HG03060 (cell line): ENCODE measurements around the gene TRIL.

ENCODE experiments used
- ATAC-seq: cut with Tn5 transposase; IDR thresholded peaks from one replicate; pipeline ENCODE4 v1.9.1; 2021; ENCODE audit warnings: low read depth, moderate number of reproducible peaks; ENCODE audit not compliant: unreplicated experiment

The TRIL gene

GRCh38 chr7:28984631-28985030 lies 26.5 kb upstream of the TRIL start:
- no peak for ATAC-seq

- no peak for ATAC-seq
Observed at GRCh38 chr7:28984217-28984616, 26.1 kb upstream of the TRIL start.

DNA sequence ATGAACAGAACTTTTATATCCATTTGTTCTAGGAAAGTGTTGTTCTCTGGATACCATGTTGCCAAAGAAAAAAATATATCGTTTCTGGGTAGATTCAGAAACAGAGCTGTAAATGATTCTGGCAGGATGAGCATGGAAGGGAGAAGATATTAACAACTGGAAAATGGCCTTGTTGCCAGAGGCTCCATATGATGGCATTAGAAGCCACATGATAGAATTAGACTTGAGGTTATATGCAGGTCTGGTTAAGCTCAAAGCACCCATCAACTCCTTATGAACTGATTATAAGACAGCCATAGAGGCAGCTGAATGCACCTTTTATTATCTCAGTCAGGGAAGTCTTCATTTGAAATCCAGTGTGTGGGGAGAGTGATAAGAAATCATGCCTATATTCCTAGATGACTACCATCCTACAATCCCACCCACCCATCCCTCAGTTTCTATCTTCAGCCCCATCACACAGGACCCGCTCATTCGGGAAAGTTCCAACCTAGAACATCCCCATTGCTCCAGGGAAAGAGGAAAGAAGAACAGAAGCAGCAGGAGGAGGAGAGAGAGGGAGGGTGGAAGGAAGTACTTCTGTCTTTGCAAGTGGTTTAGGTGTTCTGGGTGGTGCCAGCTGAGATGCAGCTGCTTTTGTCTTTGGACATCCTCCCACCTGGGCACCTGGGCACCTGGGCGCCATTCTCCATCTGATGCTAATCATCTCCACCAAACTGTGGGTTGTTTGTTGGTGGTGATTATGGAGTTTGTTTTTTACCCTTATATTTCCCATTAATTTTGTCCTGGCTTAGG lies 25.5 kb upstream of the TRIL start:
- ATAC-seq: no peak

GRCh38 chr7:28981161-28981465 lies 23.0 kb upstream of the TRIL start:
- no peak for ATAC-seq

DNA sequence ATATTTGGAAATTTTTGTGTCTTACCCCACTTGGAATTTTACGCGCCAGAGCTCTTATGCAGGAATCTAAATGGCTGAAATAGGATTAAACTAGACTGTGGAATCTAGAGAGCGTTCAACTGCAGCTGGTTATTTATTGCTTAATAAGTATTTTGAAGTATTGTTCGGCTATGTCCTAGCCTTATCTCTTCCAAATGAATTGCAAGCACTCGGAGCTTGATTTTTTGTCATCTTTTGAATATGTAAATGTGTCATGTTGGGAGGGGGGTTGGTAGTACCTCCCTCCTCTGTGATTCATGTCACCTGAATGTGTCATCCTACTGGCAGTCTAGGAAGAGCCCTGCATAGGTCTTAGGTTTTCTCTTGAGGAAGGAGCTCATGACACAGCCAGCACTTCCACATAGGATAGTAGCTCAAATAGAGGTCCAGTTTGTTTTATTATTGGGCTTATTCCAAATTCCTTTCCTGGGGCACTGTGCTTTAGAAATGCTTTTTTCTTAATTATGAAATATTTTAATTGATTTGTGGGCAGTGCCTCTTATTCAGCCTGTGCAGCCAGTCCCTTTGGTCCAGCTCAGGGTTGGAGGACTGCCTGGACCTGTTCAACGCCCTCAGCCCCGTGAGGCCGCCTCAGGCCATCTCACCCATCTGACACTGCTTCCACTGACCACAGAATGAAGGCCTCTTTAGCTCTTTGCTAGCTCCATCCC lies 22.5 kb upstream of the TRIL start:
- ATAC-seq: no peak

- no peak for ATAC-seq
Observed at GRCh38 chr7:28979776-28980175, 21.6 kb upstream of the TRIL start.

DNA sequence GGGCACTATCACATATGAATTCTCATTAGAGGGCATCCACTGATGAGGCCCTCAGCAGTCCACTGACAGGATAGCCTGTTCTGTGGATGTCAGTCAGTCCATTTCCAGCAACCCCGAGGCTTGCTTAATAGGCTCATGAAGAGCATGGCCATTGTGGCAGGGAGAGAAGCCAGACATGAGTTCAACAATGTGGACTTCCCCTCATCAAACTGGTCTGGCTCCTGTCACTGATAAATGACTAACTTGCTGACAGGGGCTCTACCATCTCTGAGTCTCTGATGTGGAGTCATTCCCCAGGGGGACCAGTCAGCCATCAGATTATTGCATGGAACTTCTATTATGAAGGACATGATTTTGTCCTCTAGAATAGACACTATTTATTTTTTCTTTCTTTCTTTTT lies 19.8 kb upstream of the TRIL start:
- no peak for ATAC-seq

DNA sequence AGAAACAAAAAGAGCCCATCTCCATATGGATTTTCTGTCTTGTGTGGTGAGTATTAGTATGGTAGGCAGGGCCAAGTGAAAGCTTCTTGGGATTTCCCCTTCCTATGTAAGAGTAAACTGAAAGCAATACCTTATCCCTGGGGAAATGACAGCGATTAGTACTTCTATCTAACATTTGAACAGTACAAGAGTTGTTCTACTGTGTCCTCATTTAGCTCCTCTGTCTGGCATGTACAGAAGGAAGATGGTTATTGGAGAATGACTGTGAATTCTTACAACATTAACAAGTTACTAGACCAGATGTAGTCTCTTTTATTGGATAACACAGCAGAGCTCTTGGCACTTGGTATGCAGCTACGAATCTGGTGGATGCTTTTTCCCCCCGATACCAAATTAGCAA lies 17.9 kb upstream of the TRIL start:
- no peak for ATAC-seq

DNA sequence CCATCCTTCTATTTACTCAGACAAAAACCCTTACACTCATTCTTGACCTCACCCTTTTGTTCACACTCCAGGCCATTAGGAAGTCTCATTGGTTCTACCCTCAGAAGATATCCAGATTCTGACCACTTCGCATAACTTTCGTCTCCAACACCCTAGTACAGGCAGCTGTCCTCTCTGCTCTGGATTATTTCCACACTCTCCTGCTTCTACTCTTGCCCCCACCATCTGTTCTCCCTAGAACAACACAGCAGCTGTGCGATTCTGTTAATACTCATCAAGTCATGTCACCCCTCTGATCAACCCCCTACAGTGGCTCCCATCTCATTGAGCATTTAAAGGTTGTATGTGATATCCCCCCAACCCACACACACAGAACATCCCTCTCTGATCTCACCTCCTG lies 15.5 kb upstream of the TRIL start:
- no peak for ATAC-seq

GRCh38 chr7:28964056-28964455 lies 5.9 kb upstream of the TRIL start:
- no peak for ATAC-seq

GRCh38 chr7:28961972-28962371 lies 3.8 kb upstream of the TRIL start:
- no peak for ATAC-seq

GRCh38 chr7:28960071-28960840 lies 2.1 kb upstream of the TRIL start:
- ATAC-seq: no peak

DNA sequence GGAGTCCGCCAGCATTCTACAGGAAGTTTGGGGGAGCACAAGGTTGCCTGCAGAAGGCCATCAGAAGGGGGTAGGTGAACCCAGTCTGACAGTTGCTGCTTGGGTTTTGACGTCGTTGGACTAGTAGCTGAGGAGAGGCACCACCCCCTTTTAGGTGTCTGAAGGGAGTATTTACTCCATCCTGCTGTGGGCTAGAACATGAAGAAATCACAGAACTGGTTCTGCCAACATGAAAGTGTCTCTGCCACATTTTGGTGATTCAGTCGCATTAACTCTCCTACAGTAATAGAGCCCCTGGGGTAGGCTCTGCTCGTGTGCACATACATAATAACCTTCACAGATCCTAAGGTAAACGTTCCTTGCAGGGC lies 834 bp upstream of the TRIL start:
- no peak for ATAC-seq

GRCh38 chr7:28957751-28958234 lies 337 bp downstream of the TRIL start:
- no peak for ATAC-seq

GRCh38 chr7:28957064-28957750 lies 923 bp downstream of the TRIL start:
- ATAC-seq: no peak

DNA sequence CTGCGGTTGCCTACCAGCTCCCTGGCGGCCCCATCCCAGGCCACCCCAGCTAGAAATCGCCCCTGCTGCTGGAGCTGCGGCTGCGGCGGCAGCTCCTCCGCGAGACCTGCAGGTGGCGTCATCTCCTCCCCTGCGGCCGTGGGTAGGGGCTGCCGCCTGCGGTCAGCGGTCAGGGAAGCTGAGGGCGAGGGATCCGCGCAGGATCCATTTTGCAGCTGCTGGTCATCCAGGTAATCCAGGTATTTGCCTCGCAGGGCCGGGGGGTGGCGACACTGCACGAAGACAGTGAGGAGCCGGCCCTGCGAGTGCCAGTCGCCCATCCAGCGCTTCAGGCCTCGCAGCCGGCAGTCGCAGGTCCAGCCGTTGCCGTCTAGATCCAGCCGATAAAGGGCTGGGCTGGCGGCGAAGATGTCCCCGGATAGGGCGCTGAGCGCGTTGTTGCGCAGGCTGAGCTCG lies 1.5 kb downstream of the TRIL start:
- no peak for ATAC-seq

- ATAC-seq: no peak
Observed at GRCh38 chr7:28955718-28956607, 2.2 kb downstream of the TRIL start.

DNA sequence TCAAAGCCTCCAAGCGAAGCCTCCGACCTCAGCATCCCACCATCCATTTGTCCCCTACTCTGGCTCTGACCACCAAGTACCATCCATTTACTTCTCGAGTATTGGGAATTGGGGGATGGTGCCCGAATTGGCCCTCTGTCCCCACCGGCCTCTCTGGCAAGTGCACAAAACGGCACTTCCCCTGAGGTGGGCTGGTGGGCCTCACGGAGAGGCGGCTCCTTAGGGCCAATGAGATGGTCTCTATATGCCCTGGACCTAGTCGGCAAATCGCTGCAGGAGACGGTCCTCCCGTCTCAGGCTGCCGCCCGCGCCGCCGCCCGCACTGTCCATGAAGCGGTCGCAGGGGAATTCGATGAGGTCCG lies 2.8 kb downstream of the TRIL start:
- no peak for ATAC-seq

- ATAC-seq: no peak
Observed at GRCh38 chr7:28954946-28955345, 3.2 kb downstream of the TRIL start.

- no peak for ATAC-seq
Observed at GRCh38 chr7:28954471-28954870, 3.7 kb downstream of the TRIL start.
